ENCODE data around the gene CERK. TPM values are rescaled to one million over a fixed set of nuclear protein-coding genes. Genes with fewer than 3 reads are reported as not detected.

CERK gene
- total and polyA plus RNA-seq, 2 of the 13 experiments (the other 11 are each of a cell fraction or from before 2014, with no cell fraction given): 40.3 to 41.9 TPM

DNA sequence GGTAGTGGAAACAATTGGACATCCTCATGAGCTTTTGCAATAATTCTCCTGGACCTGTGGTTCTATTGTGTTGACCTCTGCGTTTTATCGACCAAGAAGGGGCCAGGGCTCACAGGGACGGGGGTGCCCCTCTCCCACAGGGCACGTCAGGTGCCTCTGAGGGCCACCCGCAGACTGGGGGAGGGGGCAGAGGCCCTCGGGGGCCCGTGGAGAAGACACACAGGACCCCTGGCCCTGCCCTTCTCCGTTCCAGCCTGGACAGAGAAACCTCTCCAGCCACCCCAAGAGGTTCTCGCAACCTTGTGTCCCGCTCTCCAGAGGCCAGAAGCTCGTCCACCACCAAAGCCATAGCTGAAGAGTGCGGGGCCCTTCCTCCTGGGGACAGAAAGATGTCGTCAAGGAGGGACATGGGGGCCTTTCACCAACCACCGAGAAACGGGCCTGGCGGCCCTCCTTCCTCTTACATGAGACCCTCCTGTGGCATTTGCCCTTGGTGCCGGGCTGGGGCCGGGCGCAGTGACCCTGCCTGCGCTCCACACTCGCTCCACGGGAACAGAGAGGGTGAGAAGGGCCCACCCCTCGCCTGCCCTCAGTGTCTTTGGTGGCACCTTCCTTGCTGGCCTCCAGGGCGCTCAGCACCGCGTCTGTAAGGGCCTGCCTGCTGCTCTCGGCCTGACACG, 60.6 kb downstream of the CERK start (continued):
- no peak for TF ChIP-seq HNF4A (CRISPR knock-in tag; IDR thresholded peaks at IDR 0.05)
- no peak for TF ChIP-seq ZFYVE20 (CRISPR knock-in tag; IDR thresholded peaks at IDR 0.05; ENCODE audit: borderline replicate concordance, low read depth)
- TF ChIP-seq THAP11 (CRISPR knock-in tag; IDR thresholded peaks at IDR 0.05): no peak
- TF ChIP-seq, protein P1, sequence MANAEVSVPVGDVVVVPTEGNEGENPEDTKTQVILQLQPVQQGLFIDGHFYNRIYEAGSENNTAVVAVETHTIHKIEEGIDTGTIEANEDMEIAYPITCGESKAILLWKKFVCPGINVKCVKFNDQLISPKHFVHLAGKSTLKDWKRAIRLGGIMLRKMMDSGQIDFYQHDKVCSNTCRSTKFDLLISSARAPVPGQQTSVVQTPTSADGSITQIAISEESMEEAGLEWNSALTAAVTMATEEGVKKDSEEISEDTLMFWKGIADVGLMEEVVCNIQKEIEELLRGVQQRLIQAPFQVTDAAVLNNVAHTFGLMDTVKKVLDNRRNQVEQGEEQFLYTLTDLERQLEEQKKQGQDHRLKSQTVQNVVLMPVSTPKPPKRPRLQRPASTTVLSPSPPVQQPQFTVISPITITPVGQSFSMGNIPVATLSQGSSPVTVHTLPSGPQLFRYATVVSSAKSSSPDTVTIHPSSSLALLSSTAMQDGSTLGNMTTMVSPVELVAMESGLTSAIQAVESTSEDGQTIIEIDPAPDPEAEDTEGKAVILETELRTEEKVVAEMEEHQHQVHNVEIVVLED (CRISPR knock-in tag; IDR thresholded peaks at IDR 0.05; ENCODE audit: borderline replicate concordance): no peak

DNA sequence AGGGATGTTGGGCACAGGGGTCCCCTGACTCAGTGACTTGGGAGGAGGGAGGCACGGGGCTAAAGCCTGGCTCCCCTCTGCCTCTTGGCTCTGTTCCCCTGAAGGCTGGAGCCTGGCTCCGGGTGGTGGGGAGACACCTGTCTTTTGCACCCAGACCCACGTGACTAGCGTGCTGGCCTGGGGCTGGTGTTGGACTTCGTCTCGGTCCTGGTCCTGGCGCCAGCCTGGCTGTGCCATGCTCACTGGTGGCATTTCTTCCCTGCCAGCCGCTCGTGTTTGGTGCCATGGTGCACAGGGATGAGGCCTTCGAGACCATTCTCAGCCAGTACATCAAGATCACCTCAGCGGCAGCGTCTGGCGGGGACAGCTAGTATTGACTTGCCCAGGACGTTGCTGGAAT, 61.2 kb downstream of the CERK start:
- ChIA-PET CTCF (ENCODE audit: low intra/inter-chr PET ratio, low total read pairs) (no interaction called here), POLR2A (no interaction called here)
- H3K27ac ChIP-seq (ENCODE audit: extremely low read length, insufficient read depth, low read length): no peak overlapping the region
- BruUV-seq (replicated peaks): no TSS peak
- ATAC-seq (no peak), DNase-seq (ENCODE audit: low spot score) (no peak), FAIRE-seq (no peak)
- no peak overlapping the region for H3K9ac ChIP-seq (ENCODE audit: insufficient read depth, low read depth, low read length)
- H3K4me2 ChIP-seq (ENCODE audit: low read depth, low read length): no peak overlapping the region
- H3K27me3 ChIP-seq (ENCODE audit: control insufficient read depth in 1 of 2, insufficient read depth in 2 of 2, low read length in 2 of 2): no peaks in the 10 kb centered on the region
- H3K79me2 ChIP-seq (ENCODE audit: insufficient read depth, low read length): no peaks in the 10 kb centered on the region
- TF ChIP-seq BHLHE40 (IDR thresholded peaks at IDR 0.05; ENCODE audit: low read length): no peak
- intact Hi-C loops (cut with micrococcal nuclease; ENCODE audit: unreplicated experiment): no loop called here
- H4K20me1 ChIP-seq (ENCODE audit: insufficient read depth, low read length): no peaks in the 10 kb centered on the region
- peaks cover 1 to 2% of the 10 kb centered on the region in 2 experiments; a peak in 2 of 5 replicates for H3K36me3 ChIP-seq (replicated peaks in 1 of 2; ENCODE audit: control insufficient read depth in 1 of 2, insufficient read depth in 2 of 2, low read length in 2 of 2)
- in situ Hi-C loops (cut with HindIII; ENCODE audit: extremely low pct_ligation_motif_present, low pct_unique_long_range_greater_than_20kb): no loop called here
- no peaks in the 10 kb centered on the region for H3K4me1 ChIP-seq (ENCODE audit: insufficient read depth, low read length)
- 95% methylated on average over 10 of the region's 14 CpGs for WGBS (ENCODE audit: low lambda C conversion rate)
- no peak overlapping the region for H2AFZ ChIP-seq (ENCODE audit: low read length)
- no peaks in the 10 kb centered on the region for H3K9me3 ChIP-seq (ENCODE audit: low read length)
- no peak overlapping the region for H3K4me3 ChIP-seq (replicated peaks in 1 of 3; ENCODE audit: insufficient read depth in 1 of 3, low read depth in 2 of 3, low read length in 3 of 3)

Data from HepG2 (cell line).